CD1c-positive myeloid dendritic cell (primary cell): ENCODE measurements around the gene KRTAP2-1.
"Not testable (repeated sequence)": the region's sequence is repeated elsewhere in the genome, so short reads cannot be mapped to it uniquely, and the experiment has no call there.

ENCODE experiments used
- DNase-seq: peaks from one replicate; pipeline ENCODE4 v3.0.0-alpha.2; 2016; ENCODE audit errors: extremely low spot score

The KRTAP2-1 gene

GRCh38 chr17:41057547-41057946, 10.4 kb upstream of the KRTAP2-1 start:
- no peak for DNase-seq

GRCh38 chr17:41055130-41055529, 8.0 kb upstream of the KRTAP2-1 start, which contains the start of gene KRTAP2-2:
Gene KRTAP2-2 (minus strand): TSS chr17:41055230. CDS start chr17:41055211, 19 bp downstream.
- not testable (repeated sequence) for DNase-seq

DNA sequence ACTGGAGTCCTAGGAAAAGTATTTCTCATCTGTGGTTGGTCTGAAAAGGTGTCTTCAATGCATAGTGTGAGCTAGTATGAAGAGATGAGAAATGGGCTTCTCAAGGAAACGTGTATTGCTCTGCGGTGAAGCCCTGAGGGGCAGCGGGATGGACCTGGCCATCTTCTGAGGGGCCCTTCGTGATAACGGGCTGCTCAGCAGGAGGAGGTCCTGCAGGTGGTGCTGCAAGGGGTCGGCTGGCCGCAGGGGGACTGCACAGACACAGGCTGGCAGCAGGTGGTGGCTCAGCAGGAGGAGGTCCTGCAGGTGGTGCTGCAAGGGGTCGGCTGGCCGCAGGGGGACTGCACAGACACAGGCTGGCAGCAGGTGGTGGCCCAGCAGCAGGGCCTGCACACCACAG, 7.4 kb upstream of the KRTAP2-1 start:
- DNase-seq, result not testable (repeated sequence)

DNA sequence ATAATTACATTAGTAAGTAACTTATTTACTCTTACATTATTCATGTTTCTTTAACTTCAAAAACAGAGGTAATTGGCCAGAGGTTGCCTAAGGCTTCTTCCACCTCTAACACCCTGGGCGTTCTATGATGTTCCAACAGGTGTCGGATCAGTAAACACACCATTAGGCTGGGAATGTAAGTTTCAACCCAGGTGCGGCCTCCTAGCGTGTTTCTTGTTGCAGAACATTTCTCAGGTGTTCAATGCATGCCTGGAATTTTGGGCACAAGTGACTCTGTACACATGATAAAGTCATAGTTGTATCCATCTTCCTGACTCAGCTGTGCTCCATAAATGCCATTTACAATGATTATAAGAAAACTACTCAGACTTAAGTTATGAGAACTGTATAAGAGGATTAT, 6.9 kb upstream of the KRTAP2-1 start:
- DNase-seq, result no peak

DNA sequence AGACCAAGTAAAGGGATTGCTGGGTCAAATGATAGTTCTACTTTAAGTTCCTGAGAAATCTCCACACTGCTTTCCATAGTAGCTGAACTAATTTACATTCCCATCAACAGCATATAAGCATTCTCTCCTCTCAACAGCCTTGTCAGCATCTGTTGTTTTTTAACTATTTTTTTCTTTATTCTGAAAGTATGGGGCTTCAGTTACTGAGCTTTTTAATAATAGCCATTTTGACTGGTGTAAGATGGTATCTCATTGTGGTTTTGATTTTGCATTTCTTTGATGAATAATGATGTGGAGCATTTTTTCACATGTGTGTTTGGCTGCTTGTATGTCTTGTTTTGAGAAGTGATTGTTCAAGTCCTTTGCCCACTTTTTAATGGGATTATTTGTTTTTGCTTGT, 5.5 kb upstream of the KRTAP2-1 start:
- no peak for DNase-seq

- DNase-seq, result no peak
Measured at GRCh38 chr17:41049110-41049509, 2.0 kb upstream of the KRTAP2-1 start.

GRCh38 chr17:41048441-41048840, 1.3 kb upstream of the KRTAP2-1 start:
- no peak for DNase-seq

DNA sequence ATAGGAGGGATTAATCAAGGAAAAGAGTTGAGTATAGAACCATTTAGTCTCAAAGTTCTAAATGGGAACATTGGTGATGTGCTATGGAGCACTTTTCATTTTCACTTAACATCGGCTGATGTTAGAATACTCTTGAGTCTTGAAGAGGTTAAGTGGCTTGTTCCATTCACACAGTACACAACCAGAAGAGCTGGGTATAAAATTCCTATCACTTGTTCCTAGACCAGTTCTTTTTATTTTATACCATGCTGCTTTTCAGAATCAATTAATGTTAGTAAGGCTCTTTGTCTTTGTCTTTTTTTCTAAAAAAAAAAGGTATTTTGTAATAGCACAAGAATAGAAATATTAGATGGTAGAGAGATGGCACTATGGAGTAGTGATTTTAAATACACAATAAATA, 4.2 kb downstream of the KRTAP2-1 start:
- DNase-seq, result no peak

GRCh38 chr17:41040783-41041571, 6.1 kb downstream of the KRTAP2-1 start, which contains the start of gene KRTAP1-1:
Gene KRTAP1-1 (minus strand): TSS chr17:41041450. CDS start chr17:41041397, 53 bp downstream.
- DNase-seq, result not testable (repeated sequence)

DNA sequence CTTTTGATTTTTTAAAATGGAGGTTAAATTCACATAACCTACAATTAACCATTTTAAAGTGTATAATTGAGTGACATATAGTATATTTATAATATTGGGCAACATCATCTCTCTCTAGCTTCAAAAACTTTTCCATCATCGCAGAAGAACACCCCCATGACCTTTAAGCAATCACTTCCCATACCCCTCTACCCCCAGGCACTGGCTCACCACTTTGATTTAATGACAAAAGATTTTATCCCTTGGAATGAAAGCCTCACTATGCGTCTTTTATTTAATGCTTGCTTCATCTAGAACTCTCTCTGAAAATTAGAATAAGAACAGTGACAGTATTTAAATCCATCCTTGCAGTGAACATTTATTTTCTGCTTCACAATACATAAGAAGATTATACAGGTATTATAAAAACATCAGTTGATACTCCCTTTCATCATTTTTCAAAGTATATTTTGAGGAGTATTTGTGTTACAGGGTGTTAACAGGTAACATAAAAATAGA, 9.2 kb downstream of the KRTAP2-1 start:
- no peak for DNase-seq

- DNase-seq, result not testable (repeated sequence)
Measured at GRCh38 chr17:41034346-41034935, 12.7 kb downstream of the KRTAP2-1 start, which contains the start of gene KRTAP1-3. Gene KRTAP1-3 (minus strand): TSS chr17:41034874. CDS start chr17:41034821, 53 bp downstream.

GRCh38 chr17:41029633-41030245, 17.4 kb downstream of the KRTAP2-1 start, which contains the start of gene KRTAP1-4:
Gene KRTAP1-4 (minus strand): TSS chr17:41030195. CDS start chr17:41030078, 117 bp downstream.
- DNase-seq, result no peak

GRCh38 chr17:41026715-41027471, 20.2 kb downstream of the KRTAP2-1 start, which contains the start of gene KRTAP1-5:
Gene KRTAP1-5 (minus strand): TSS chr17:41027208. CDS start chr17:41027155, 53 bp downstream.
- no peak for DNase-seq

DNA sequence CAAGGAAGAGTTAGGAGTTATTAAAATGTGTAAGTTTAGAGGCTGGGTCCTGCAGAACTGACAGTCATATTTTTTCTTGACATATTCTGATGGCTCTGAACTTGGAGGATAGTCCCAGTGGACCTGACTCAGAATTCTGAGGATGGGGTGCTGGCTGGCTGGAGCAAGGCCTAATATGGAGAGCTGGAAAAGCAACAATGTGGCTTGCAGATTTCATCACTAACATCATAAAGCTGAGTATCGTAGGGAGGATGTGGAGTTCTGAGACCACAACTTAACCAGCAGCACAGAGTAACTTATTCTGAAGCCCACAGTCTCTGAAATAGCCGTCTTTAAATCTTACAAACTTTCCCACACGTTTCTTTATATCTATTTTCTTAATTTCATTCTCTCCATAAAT, 22.4 kb downstream of the KRTAP2-1 start:
- DNase-seq, result no peak

- no peak for DNase-seq
Measured at GRCh38 chr17:41020336-41020735, 26.8 kb downstream of the KRTAP2-1 start.

GRCh38 chr17:41019415-41019814, 27.7 kb downstream of the KRTAP2-1 start:
- DNase-seq, result no peak

GRCh38 chr17:41018541-41018940, 28.6 kb downstream of the KRTAP2-1 start:
- no peak for DNase-seq

- no peak for DNase-seq
Measured at GRCh38 chr17:41016578-41017215, 30.4 kb downstream of the KRTAP2-1 start.

DNA sequence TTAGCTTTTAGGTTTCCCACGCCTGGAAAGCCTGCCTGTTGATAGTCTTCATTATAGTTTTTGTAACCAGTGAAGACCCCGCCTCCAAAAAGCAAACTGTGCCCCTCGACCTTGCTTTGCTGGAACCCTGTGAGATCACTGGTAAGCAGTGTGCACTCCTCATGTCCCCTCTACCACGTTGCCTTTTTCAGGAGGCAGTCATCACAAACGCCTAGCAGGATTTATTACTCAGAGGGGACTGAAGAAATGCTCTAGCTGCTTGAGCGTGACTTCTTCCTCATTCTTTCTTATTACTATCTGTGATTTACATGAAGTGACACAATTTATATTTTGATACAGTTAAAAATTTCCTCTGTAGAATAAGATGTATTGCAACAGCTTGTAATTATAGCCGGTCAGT, 31.7 kb downstream of the KRTAP2-1 start:
- DNase-seq, result no peak

GRCh38 chr17:41013606-41014005, 33.5 kb downstream of the KRTAP2-1 start:
- DNase-seq, result no peak

DNA sequence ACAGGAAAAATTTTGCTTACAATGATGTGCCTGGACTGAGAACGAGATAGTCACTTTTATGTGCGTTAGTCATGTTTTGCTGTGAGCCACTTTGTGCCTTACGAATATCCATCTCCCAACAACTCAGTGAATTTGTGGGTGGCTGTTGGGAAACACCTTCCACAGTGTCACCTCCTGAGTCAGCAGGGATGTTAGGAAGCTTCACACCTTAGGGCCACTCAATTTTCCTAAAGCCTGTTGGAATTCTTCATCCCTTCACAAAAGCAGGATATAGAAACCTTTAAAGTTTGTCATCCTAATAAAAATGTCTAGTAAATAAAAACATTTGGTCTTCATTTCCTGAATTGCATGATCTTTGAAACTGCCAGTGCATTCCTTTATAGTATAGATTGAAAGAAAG, 33.9 kb downstream of the KRTAP2-1 start:
- DNase-seq, result no peak
